IMR-90 (cell line): ENCODE results near the gene METTL24. TPM values are rescaled to one million over a fixed set of nuclear protein-coding genes. Genes with fewer than 3 reads are reported as not detected.

ENCODE experiments used
- ATAC-seq: fragments of 200-7000 bp; cut with Tn5 transposase; 2 replicates; pipeline ENCODE4 v1.9.1; 2020; ENCODE audit warnings: low read depth, mild to moderate bottlenecking, moderate library complexity
- BruUV-seq: library from RNA; stranded (reverse); fragments of 400-500 nt; replicated peaks from 2 replicates; lab custom pipeline; 2021; lab: Mats Ljungman, UMichigan
- CTCF ChIA-PET: fragments of 300-600 bp; formaldehyde crosslinking; extraction: SDS; loops from one replicate; lab custom pipeline; 2021; ENCODE audit warnings: antibody characterized with exemption; lab: Yijun Ruan, JAX
- POLR2A ChIA-PET: fragments of 300-600 bp; sonication (Branson Sonifier 250); formaldehyde crosslinking; loops from one replicate; lab custom pipeline; 2022; ENCODE audit warnings: antibody characterized with exemption; ENCODE audit not compliant: unreplicated experiment; lab: Charles Lee
- DNase-seq: peaks from one replicate; pipeline ENCODE4 v3.0.0; 2013
- H2AFZ ChIP-seq: replicated peaks from 2 replicates; pipeline ENCODE3; 2013; ENCODE audit warnings: low read length, mild to moderate bottlenecking; ENCODE audit not compliant: poor library complexity
- H2AK5ac ChIP-seq: 2 replicates; pipeline ENCODE4 v1.6.1; 2013; ENCODE audit warnings: low read depth, low read length, inconsistent platforms
- H2AK9ac ChIP-seq: replicated peaks from 2 replicates; pipeline ENCODE3; 2013; ENCODE audit warnings: mild to moderate bottlenecking, low read depth, low read length, moderate library complexity; ENCODE audit not compliant: poor library complexity
- H2BK120ac ChIP-seq: 2 replicates; pipeline ENCODE4 v1.6.1; 2013; ENCODE audit warnings: low read depth, low read length, inconsistent platforms
- H2BK15ac ChIP-seq: 3 replicates; pipeline ENCODE4 v1.6.1; 2013; ENCODE audit warnings: low read depth, low read length, inconsistent platforms
- H2BK20ac ChIP-seq: 2 replicates; pipeline ENCODE4 v1.6.1; 2013; ENCODE audit warnings: low read depth, mild to moderate bottlenecking, inconsistent platforms, low read length, moderate library complexity
- H2BK5ac ChIP-seq: 2 replicates; pipeline ENCODE4 v1.6.1; 2013; ENCODE audit warnings: mild to moderate bottlenecking, low read depth, low read length, inconsistent platforms; ENCODE audit not compliant: poor library complexity, severe bottlenecking
- H3K14ac ChIP-seq: replicated peaks from 2 replicates; pipeline ENCODE4 v1.6.1; 2013; ENCODE audit warnings: low read depth, low read length, inconsistent platforms
- H3K18ac ChIP-seq: 2 replicates; pipeline ENCODE4 v1.6.1; 2013; ENCODE audit warnings: low read depth, low read length, control low read depth
- H3K23ac ChIP-seq: 2 replicates; pipeline ENCODE4 v1.6.1; 2013; ENCODE audit warnings: low read depth, low read length, inconsistent platforms
- H3K27ac ChIP-seq: 2 replicates; pipeline ENCODE4 v1.5.1; 2013; ENCODE audit warnings: mild to moderate bottlenecking, control low read depth, low read length; ENCODE audit not compliant: insufficient read depth
- H3K27me3 ChIP-seq: 2 replicates; pipeline ENCODE4 v1.6.1; 2013; ENCODE audit warnings: low read length; ENCODE audit not compliant: control insufficient read depth, insufficient read depth
- H3K36me3 ChIP-seq: 2 replicates; pipeline ENCODE4 v1.6.1; 2013; ENCODE audit warnings: low read length, mixed read lengths; ENCODE audit not compliant: control insufficient read depth, insufficient read depth
- H3K4ac ChIP-seq: 2 replicates; pipeline ENCODE4 v1.6.1; 2013; ENCODE audit warnings: low read depth, low read length, inconsistent platforms
- H3K4me1 ChIP-seq: 2 replicates; pipeline ENCODE4 v1.6.1; 2013; ENCODE audit warnings: low read length, mixed read lengths; ENCODE audit not compliant: control insufficient read depth, insufficient read depth
- H3K4me2 ChIP-seq: 2 replicates; pipeline ENCODE4 v1.6.1; 2013; ENCODE audit warnings: low read depth, mild to moderate bottlenecking, control low read depth, low read length, moderate library complexity
- H3K4me3 ChIP-seq: 2 replicates; pipeline ENCODE4 v1.5.1; 2013; ENCODE audit warnings: low read depth, mild to moderate bottlenecking, control low read depth, low read length, moderate library complexity; ENCODE audit not compliant: insufficient read depth
- H3K56ac ChIP-seq: 2 replicates; pipeline ENCODE4 v1.6.1; 2013; ENCODE audit warnings: low read length, inconsistent platforms; ENCODE audit not compliant: insufficient read depth; ENCODE audit errors: extremely low read depth
- H3K79me1 ChIP-seq, 2 experiments: 2 replicates each; pipeline ENCODE4 v1.6.1; 2013; ENCODE audit warnings: low read length in 2 of 2, inconsistent platforms in 1 of 2, low read depth in 1 of 2
- H3K9ac ChIP-seq: 2 replicates; pipeline ENCODE4 v1.6.1; 2013; ENCODE audit warnings: low read depth, low read length, control low read depth
- H3K9me1 ChIP-seq: 2 replicates; pipeline ENCODE4 v1.6.1; 2013; ENCODE audit warnings: low read length, inconsistent platforms; ENCODE audit not compliant: insufficient read depth
- H3K9me3 ChIP-seq: 2 replicates; pipeline ENCODE4 v1.6.1; 2013; ENCODE audit warnings: low read length; ENCODE audit not compliant: control insufficient read depth, insufficient read depth
- H4K20me1 ChIP-seq: 2 replicates; pipeline ENCODE4 v1.6.1; 2013; ENCODE audit warnings: low read length, inconsistent platforms; ENCODE audit not compliant: insufficient read depth
- H4K5ac ChIP-seq: 2 replicates; pipeline ENCODE4 v1.6.1; 2013; ENCODE audit warnings: mild to moderate bottlenecking, low read depth, low read length, control low read depth
- H4K8ac ChIP-seq, 2 experiments: 2 replicates each; pipeline ENCODE4 v1.6.1; 2013; ENCODE audit warnings: low read depth in 2 of 2, low read length in 2 of 2, control low read depth in 1 of 2, inconsistent platforms in 1 of 2
- H4K91ac ChIP-seq: 2 replicates; pipeline ENCODE4 v1.6.1; 2013; ENCODE audit warnings: low read depth, low read length, inconsistent platforms; ENCODE audit not compliant: insufficient read depth
- BHLHE40 ChIP-seq: fragments of 150-350 bp; IDR thresholded peaks from 2 replicates; pipeline ENCODE4 v1.6.1; 2016; ENCODE audit warnings: mild to moderate bottlenecking, low read depth, low read length
- CEBPB ChIP-seq: IDR thresholded peaks from 2 replicates; pipeline ENCODE4 v1.6.1; 2012; ENCODE audit warnings: low read depth, low read length, improper control_type of control experiment
- CHD1 ChIP-seq: IDR thresholded peaks from 2 replicates; pipeline ENCODE4 v1.6.1; 2012; ENCODE audit warnings: low read depth, low read length, improper control_type of control experiment
- FOS ChIP-seq: fragments of 150-350 bp; IDR thresholded peaks from 2 replicates; pipeline ENCODE4 v1.6.1; 2016; ENCODE audit warnings: low read depth, low read length
- MAFK ChIP-seq: IDR thresholded peaks from 2 replicates; pipeline ENCODE4 v1.6.1; 2012; ENCODE audit warnings: low read depth, low read length, improper control_type of control experiment
- MAZ ChIP-seq: IDR thresholded peaks from 2 replicates; pipeline ENCODE4 v1.6.1; 2012; ENCODE audit warnings: low read depth, mild to moderate bottlenecking, low read length, improper control_type of control experiment, moderate library complexity, borderline replicate concordance
- MXI1 ChIP-seq: IDR thresholded peaks from 2 replicates; pipeline ENCODE4 v1.6.1; 2012; ENCODE audit warnings: low read depth, mild to moderate bottlenecking, low read length, moderate library complexity, borderline replicate concordance
- NFE2L2 ChIP-seq: fragments of 150-350 bp; IDR thresholded peaks from 2 replicates; pipeline ENCODE4 v1.6.1; 2016; ENCODE audit warnings: low read depth, mild to moderate bottlenecking, low read length
- POLR2A ChIP-seq: IDR thresholded peaks from 2 replicates; pipeline ENCODE4 v1.6.1; 2012; ENCODE audit warnings: mild to moderate bottlenecking, low read depth, low read length
- RAD21 ChIP-seq: IDR thresholded peaks from 2 replicates; pipeline ENCODE4 v1.6.1; 2012; ENCODE audit warnings: low read length, improper control_type of control experiment
- RCOR1 ChIP-seq: IDR thresholded peaks from 2 replicates; pipeline ENCODE4 v1.6.1; 2012; ENCODE audit warnings: mild to moderate bottlenecking, low read length, improper control_type of control experiment; ENCODE audit not compliant: insufficient replicate concordance
- RFX5 ChIP-seq: IDR thresholded peaks from 2 replicates; pipeline ENCODE4 v1.8.0; 2012; ENCODE audit warnings: low read depth, mild to moderate bottlenecking, low read length, moderate library complexity
- SMC3 ChIP-seq: fragments of 150-350 bp; IDR thresholded peaks from 2 replicates; pipeline ENCODE4 v1.6.1; 2016; ENCODE audit warnings: low read depth, mild to moderate bottlenecking, antibody characterized with exemption, low read length, moderate library complexity
- WGBS, 2 experiments: methylation state at CpG; one replicate each; pipeline versions ENCODE4 v1.1.5 to v1.1.7; 2013; ENCODE audit warnings: missing lambda C conversion rate in 2 of 2; ENCODE audit not compliant: insufficient read length in 1 of 2; ENCODE audit errors: extremely low coverage in 2 of 2; 5-methylcytosine and 5-hydroxymethylcytosine counted together
- dilution Hi-C: fragments of 300-500 bp; cut with HindIII; formaldehyde crosslinking; loops from one replicate; pipeline ENCODE4 v1.14.3; 2018; ENCODE audit warnings: low sequenced_read_pairs; ENCODE audit not compliant: unreplicated experiment
- in situ Hi-C: fragments of 300-500 bp; cut with MboI; formaldehyde crosslinking; loops from 3 replicates; pipeline ENCODE4 v1.14.3; 2019; ENCODE audit warnings: low sequenced_read_pairs, inconsistent platforms, mixed read lengths
- intact Hi-C: fragments of 100-400 bp; cut with micrococcal nuclease; formaldehyde crosslinking; loops from 2 replicates; pipeline ENCODE4 v1.10.0; 2022
- polyA plus RNA-seq, 3 experiments: library from polyadenylated mRNA; depleted of rRNA; stranded (reverse); fragments of >200 nt; gene quantifications; 2 replicates each; pipeline ENCODE4 v1.2.3, GENCODE V29; 2012; ENCODE audit warnings: low replicate concordance in 1 of 3
- total RNA-seq: library from RNA; depleted of rRNA; stranded (reverse); fragments of >200 nt; gene quantifications from 2 replicates; pipeline ENCODE4 v1.2.3, GENCODE V29; 2012
- TF ChIP-seq, protein P1 (sequence below): fragments of 150-350 bp; IDR thresholded peaks from 2 replicates; pipeline ENCODE4 v1.6.1; 2017; ENCODE audit warnings: mild to moderate bottlenecking, antibody characterized with exemption, low read length, low read depth
- TF ChIP-seq, protein P2 (sequence below): conservative IDR thresholded peaks from 2 replicates; pipeline ENCODE4 v1.5.1; 2012; ENCODE audit warnings: mild to moderate bottlenecking, low read depth, low read length, improper control_type of control experiment
- TF ChIP-seq, protein P3 (sequence below): fragments of 150-350 bp; IDR thresholded peaks from 2 replicates; pipeline ENCODE4 v1.6.1; 2016; ENCODE audit warnings: low read depth, mild to moderate bottlenecking, low read length, moderate library complexity, borderline replicate concordance

Gene METTL24
- total and polyA plus RNA-seq, 2 of the 4 experiments (the other 2 are of a cell fraction) = not detected

DNA sequence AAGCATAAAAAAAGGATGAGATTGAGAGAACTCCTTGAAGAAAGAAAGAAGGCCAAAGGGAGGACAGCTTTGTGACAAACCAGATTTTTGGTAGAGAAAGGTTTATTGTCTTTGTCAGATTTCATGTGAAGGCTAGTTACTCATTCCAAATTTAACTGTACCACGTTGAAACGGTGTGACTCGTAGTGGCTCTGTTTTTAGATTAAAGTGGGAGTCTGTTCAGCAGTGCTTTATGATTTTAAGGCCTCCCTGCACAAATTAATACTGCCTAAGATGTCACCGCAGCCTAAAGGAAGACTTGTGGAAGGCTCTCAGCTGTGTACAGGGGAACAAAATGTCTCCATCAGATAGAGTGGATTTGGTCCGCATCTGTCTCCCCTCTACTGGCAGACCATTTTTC lies 142.0 kb downstream of the METTL24 start:
- in situ Hi-C loops = no loop called here

More for the DNA sequence above, 142.0 kb downstream of the METTL24 start:
- Histone ChIP-seq H2BK20ac (no peak overlapping the region), H3K4me1 (peaks cover 2% of the 10 kb centered on the region; the same call in 1 of the 2 replicates), H3K27ac (no peak overlapping the region), H3K9me1 (peaks cover 4% of the 10 kb centered on the region; the same call in 1 of the 2 replicates), H3K36me3 (peaks cover 22% of the 10 kb centered on the region), H3K27me3 (no peaks in the 10 kb centered on the region), H2AK5ac (no peak overlapping the region), H3K56ac (no peak overlapping the region), H3K4me2 (no peak overlapping the region), H3K4ac (no peak overlapping the region), H4K8ac (no peak overlapping the region), H3K23ac (no peak overlapping the region), H4K91ac (no peak overlapping the region), H2AFZ (no peak overlapping the region), H3K9me3 (no peaks in the 10 kb centered on the region), H2AK9ac (no peak overlapping the region), H2BK15ac (no peak overlapping the region), H3K4me3 (no peak overlapping the region), H3K79me1 (no peaks in the 10 kb centered on the region; a peak in 1 of 4 replicates), H3K14ac (no peak overlapping the region), H4K5ac (no peak overlapping the region), H3K18ac (no peak overlapping the region), H2BK120ac (no peak overlapping the region), H2BK5ac (no peak overlapping the region), H4K20me1 (no peaks in the 10 kb centered on the region), H3K9ac (no peak overlapping the region)
- intact Hi-C loops (no loop called here), dilution Hi-C loops (no loop called here)
- TF ChIP-seq, protein P1, sequence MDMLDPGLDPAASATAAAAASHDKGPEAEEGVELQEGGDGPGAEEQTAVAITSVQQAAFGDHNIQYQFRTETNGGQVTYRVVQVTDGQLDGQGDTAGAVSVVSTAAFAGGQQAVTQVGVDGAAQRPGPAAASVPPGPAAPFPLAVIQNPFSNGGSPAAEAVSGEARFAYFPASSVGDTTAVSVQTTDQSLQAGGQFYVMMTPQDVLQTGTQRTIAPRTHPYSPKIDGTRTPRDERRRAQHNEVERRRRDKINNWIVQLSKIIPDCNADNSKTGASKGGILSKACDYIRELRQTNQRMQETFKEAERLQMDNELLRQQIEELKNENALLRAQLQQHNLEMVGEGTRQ = no peak
- TF ChIP-seq MXI1 (no peak), RCOR1 (no peak), POLR2A (no peak), FOS (no peak), MAFK (no peak), RFX5 (no peak), CHD1 (no peak), RAD21 (no peak), BHLHE40 (no peak), NFE2L2 (no peak), SMC3 (no peak), CEBPB (no peak), MAZ (no peak)
- TF ChIP-seq, protein P2, sequence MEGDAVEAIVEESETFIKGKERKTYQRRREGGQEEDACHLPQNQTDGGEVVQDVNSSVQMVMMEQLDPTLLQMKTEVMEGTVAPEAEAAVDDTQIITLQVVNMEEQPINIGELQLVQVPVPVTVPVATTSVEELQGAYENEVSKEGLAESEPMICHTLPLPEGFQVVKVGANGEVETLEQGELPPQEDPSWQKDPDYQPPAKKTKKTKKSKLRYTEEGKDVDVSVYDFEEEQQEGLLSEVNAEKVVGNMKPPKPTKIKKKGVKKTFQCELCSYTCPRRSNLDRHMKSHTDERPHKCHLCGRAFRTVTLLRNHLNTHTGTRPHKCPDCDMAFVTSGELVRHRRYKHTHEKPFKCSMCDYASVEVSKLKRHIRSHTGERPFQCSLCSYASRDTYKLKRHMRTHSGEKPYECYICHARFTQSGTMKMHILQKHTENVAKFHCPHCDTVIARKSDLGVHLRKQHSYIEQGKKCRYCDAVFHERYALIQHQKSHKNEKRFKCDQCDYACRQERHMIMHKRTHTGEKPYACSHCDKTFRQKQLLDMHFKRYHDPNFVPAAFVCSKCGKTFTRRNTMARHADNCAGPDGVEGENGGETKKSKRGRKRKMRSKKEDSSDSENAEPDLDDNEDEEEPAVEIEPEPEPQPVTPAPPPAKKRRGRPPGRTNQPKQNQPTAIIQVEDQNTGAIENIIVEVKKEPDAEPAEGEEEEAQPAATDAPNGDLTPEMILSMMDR = no peak
- TF ChIP-seq, protein P3, sequence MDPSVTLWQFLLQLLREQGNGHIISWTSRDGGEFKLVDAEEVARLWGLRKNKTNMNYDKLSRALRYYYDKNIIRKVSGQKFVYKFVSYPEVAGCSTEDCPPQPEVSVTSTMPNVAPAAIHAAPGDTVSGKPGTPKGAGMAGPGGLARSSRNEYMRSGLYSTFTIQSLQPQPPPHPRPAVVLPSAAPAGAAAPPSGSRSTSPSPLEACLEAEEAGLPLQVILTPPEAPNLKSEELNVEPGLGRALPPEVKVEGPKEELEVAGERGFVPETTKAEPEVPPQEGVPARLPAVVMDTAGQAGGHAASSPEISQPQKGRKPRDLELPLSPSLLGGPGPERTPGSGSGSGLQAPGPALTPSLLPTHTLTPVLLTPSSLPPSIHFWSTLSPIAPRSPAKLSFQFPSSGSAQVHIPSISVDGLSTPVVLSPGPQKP = no peak
- DNase-seq (no peak), ATAC-seq (no peak)
- no TSS peak for BruUV-seq
- POLR2A ChIA-PET = no interaction called here
- CTCF ChIA-PET = interaction anchor here (0.7 to 0.9 kb wide), 2 partner anchors 9 to 29 kb away, joined by 3 to 5 read pairs; no protein-coding TSS in a partner anchor
- WGBS, 2 experiments = no CpG with 5 or more reads among the region's 5 CpGs
